Sigmoid colon (tissue), 4 donors: ENCODE data around the gene SLC12A3.

ENCODE experiments used
- POLR2A ChIP-seq, 2 donors: fragments of 450-650 bp; IDR thresholded peaks; one replicate each; pipeline ENCODE4 v1.6.1; 2016; ENCODE audit warnings: antibody characterized with exemption in 2 of 2, mild to moderate bottlenecking in 2 of 2, moderate library complexity in 2 of 2
- POLR2AphosphoS5 ChIP-seq, 4 donors: sonication (generic); formaldehyde crosslinking; IDR thresholded peaks; one replicate each; pipeline ENCODE4 v1.6.1; 2017; ENCODE audit warnings: antibody characterized with exemption in 4 of 4
- TF ChIP-seq, protein P1 (sequence below), 4 experiments: fragments of 450-650 bp in 3 of 4; fragments of 200-600 bp in 1 of 4; IDR thresholded peaks; one replicate each; pipeline ENCODE4 v1.5.1; 2016 to 2019; ENCODE audit warnings: antibody characterized with exemption in 4 of 4, mild to moderate bottlenecking in 3 of 4, moderate library complexity in 2 of 4

DNA sequence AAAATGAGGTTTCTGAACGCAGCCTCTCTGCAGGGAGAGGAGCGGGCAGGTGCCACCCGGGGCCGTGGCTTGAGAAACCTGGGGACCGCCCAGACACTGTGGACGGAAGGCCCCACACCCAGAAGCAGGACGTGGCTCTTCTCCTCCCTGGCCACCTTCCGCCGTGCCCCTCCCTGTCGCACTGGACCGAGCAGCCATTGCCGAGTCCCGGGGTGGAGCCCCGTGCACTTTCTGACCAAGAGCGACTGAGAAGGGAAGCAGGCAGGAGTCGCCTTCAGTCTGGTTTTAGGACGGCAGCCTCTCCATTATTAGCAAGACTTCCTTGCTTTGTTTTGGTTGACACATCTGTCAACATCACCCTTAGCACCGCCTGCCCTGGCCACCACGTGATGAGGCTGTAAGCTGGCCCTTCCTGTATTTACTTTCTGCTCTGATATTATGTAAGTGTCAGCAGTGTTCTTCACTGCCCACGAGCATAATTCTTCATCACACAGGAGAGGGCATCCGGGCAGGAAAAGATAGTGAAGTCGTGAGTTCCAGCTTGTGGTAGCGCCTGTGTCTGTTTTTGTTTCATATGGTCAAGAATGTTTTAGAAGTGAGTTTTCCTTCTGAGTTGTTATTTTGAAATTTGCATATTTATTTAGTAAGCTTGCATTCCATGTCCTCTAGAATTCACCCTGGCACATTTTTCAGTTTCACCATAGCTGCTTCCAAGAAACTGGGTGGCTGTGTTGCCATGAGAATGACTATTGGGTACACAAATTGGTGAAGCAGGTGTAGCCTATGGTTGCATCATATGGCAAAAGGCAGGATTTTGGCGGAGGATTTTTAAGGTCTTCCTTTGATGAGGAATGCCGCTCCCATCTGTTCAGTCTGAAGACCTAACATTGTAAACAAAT lies 68.0 kb downstream of the SLC12A3 start:
- TF ChIP-seq, protein P1, sequence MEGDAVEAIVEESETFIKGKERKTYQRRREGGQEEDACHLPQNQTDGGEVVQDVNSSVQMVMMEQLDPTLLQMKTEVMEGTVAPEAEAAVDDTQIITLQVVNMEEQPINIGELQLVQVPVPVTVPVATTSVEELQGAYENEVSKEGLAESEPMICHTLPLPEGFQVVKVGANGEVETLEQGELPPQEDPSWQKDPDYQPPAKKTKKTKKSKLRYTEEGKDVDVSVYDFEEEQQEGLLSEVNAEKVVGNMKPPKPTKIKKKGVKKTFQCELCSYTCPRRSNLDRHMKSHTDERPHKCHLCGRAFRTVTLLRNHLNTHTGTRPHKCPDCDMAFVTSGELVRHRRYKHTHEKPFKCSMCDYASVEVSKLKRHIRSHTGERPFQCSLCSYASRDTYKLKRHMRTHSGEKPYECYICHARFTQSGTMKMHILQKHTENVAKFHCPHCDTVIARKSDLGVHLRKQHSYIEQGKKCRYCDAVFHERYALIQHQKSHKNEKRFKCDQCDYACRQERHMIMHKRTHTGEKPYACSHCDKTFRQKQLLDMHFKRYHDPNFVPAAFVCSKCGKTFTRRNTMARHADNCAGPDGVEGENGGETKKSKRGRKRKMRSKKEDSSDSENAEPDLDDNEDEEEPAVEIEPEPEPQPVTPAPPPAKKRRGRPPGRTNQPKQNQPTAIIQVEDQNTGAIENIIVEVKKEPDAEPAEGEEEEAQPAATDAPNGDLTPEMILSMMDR (IDR thresholded peaks at IDR 0.05), result no peak
- TF ChIP-seq POLR2A (IDR thresholded peaks at IDR 0.05) (no peak), POLR2AphosphoS5 (IDR thresholded peaks at IDR 0.05) (peak; percentile 43 to 91 (median 77))
